Measurements from ENCODE around the gene MUC4.

MUC4 gene

GRCh38 chr3:195811756-195812155 lies at the start of gene MUC4:
Gene MUC4, minus strand, starts transcription at chr3:195811929. Its CDS starts 112 bp downstream, at chr3:195811817.
- no peak for DNase-seq (ENCODE audit: low read depth in 1 of 2, low spot score in 1 of 2)

GRCh38 chr3:195860456-195860855 lies 48.7 kb upstream of the MUC4 start:
- no peak for DNase-seq (ENCODE audit: low read depth in 1 of 2, low spot score in 1 of 2)

GRCh38 chr3:195859846-195860411 lies 48.2 kb upstream of the MUC4 start:
- no peak for DNase-seq (ENCODE audit: low read depth in 1 of 2, low spot score in 1 of 2)

GRCh38 chr3:195859061-195859845 lies 47.5 kb upstream of the MUC4 start:
- peak; percentile 50 to 69 for DNase-seq (ENCODE audit: low read depth in 1 of 2, low spot score in 1 of 2)

- DNase-seq (ENCODE audit: low read depth in 1 of 2, low spot score in 1 of 2) = no peak
Observed at GRCh38 chr3:195856410-195857084, 44.8 kb upstream of the MUC4 start.

- DNase-seq (ENCODE audit: low read depth in 1 of 2, low spot score in 1 of 2) = no peak
Observed at GRCh38 chr3:195855471-195856409, 44.0 kb upstream of the MUC4 start.

GRCh38 chr3:195854628-195855294 lies 43.0 kb upstream of the MUC4 start:
- DNase-seq (ENCODE audit: low read depth in 1 of 2, low spot score in 1 of 2) = no peak

- no peak for DNase-seq (ENCODE audit: low read depth in 1 of 2, low spot score in 1 of 2)
Observed at GRCh38 chr3:195853996-195854395, 42.3 kb upstream of the MUC4 start.

GRCh38 chr3:195853036-195853435 lies 41.3 kb upstream of the MUC4 start:
- DNase-seq (ENCODE audit: low read depth in 1 of 2, low spot score in 1 of 2) = no peak

GRCh38 chr3:195850857-195851543 lies 39.3 kb upstream of the MUC4 start:
- DNase-seq (ENCODE audit: low read depth in 1 of 2, low spot score in 1 of 2) = peak; percentile 59 to 75

GRCh38 chr3:195849322-195850074 lies 37.8 kb upstream of the MUC4 start:
- no peak for DNase-seq (ENCODE audit: low read depth in 1 of 2, low spot score in 1 of 2)

GRCh38 chr3:195847055-195847950 lies 35.6 kb upstream of the MUC4 start:
- no peak for DNase-seq (ENCODE audit: low read depth in 1 of 2, low spot score in 1 of 2)

GRCh38 chr3:195845483-195845882 lies 33.8 kb upstream of the MUC4 start:
- DNase-seq (ENCODE audit: low read depth in 1 of 2, low spot score in 1 of 2) = no peak

- DNase-seq (ENCODE audit: low read depth in 1 of 2, low spot score in 1 of 2) = no peak
Observed at GRCh38 chr3:195844671-195845218, 33.0 kb upstream of the MUC4 start.

- DNase-seq (ENCODE audit: low read depth in 1 of 2, low spot score in 1 of 2) = no peak
Observed at GRCh38 chr3:195839260-195840010, 27.7 kb upstream of the MUC4 start.

- DNase-seq (ENCODE audit: low read depth in 1 of 2, low spot score in 1 of 2) = no peak
Observed at GRCh38 chr3:195838714-195839113, 27.0 kb upstream of the MUC4 start.

GRCh38 chr3:195836476-195837135 lies 24.9 kb upstream of the MUC4 start:
- no peak for DNase-seq (ENCODE audit: low read depth in 1 of 2, low spot score in 1 of 2)

Data from stimulated activated CD4-positive, alpha-beta T cell treated with anti-CD3 and anti-CD28 coated beads, Interleukin-15, amount 100 ng/mL, for 1 hour (primary cell).